Esophagus squamous epithelium (tissue), 4 donors: ENCODE measurements around the gene CNOT1.

Experiments
- CTCF ChIP-seq, 6 experiments: fragments of 450-650 bp in 4 of 6; fragments of 200-600 bp in 2 of 6; sonication (generic) in 2 of 6; IDR thresholded peaks; one replicate each; pipeline ENCODE4 v1.5.1; 2016 to 2019; ENCODE audit warnings: antibody characterized with exemption in 6 of 6, mild to moderate bottlenecking in 4 of 6, moderate library complexity in 4 of 6
- POLR2A ChIP-seq, 4 donors: fragments of 450-650 bp; IDR thresholded peaks; one replicate each; pipeline ENCODE4 v1.6.1; 2017; ENCODE audit warnings: antibody characterized with exemption in 4 of 4, mild to moderate bottlenecking in 4 of 4, moderate library complexity in 3 of 4

- TF ChIP-seq CTCF (IDR thresholded peaks at IDR 0.05), result no peak
- no peak for TF ChIP-seq POLR2A (IDR thresholded peaks at IDR 0.05)
Observed at GRCh38 chr16:58507195-58507962, 122.2 kb downstream of the CNOT1 start.
